Right atrium auricular region (tissue), 2 donors: ENCODE results near the gene PSD. TPM values are rescaled to one million over a fixed set of nuclear protein-coding genes. Genes with fewer than 3 reads are reported as not detected.
"Not testable (repeated sequence)": the region's sequence is repeated elsewhere in the genome, so short reads cannot be mapped to it uniquely, and the experiment has no call there.

Experiments used
- DNase-seq: peaks from one replicate; pipeline ENCODE4 v3.0.0-alpha.2; 2019; ENCODE audit warnings: low spot score
- H3K27ac ChIP-seq, 2 donors: fragments of 200-600 bp; sonication (generic); 1 replicate in 1 of 2; 2 replicates in 1 of 2; pipeline ENCODE4 v1.5.1; 2016 to 2019
- H3K27me3 ChIP-seq, 2 donors: fragments of 200-600 bp; sonication (generic); one replicate each; pipeline versions ENCODE4 v1.5.1 to v1.6.0; 2017 to 2019
- H3K36me3 ChIP-seq: fragments of 200-600 bp; sonication (generic); one replicate; pipeline ENCODE4 v1.5.1; 2016
- H3K4me1 ChIP-seq, 2 donors: fragments of 200-600 bp; sonication (generic); one replicate each; pipeline versions ENCODE4 v1.5.1 to v1.6.0; 2017 to 2019
- H3K4me3 ChIP-seq, 2 donors: fragments of 200-600 bp; sonication (generic); 1 replicate in 1 of 2; 2 replicates in 1 of 2; pipeline ENCODE4 v1.5.1; 2017 to 2019; ENCODE audit warnings: mild to moderate bottlenecking in 1 of 2, moderate library complexity in 1 of 2
- H3K9me3 ChIP-seq, 2 donors: fragments of 200-600 bp; sonication (generic); one replicate each; pipeline ENCODE4 v1.5.1; 2019
- total RNA-seq, 2 donors: library from RNA; depleted of rRNA; stranded (reverse); fragments of >200 nt; gene quantifications; one replicate each; pipeline ENCODE4 v1.1.0, GENCODE V29; 2016
- TF ChIP-seq, protein P1 (sequence below), 2 donors: fragments of 200-600 bp; sonication (generic); IDR thresholded peaks; one replicate each; pipeline ENCODE4 v1.5.1; 2019; ENCODE audit warnings: antibody characterized with exemption in 2 of 2

Gene PSD
- total RNA-seq, 2 donors from 2014 or later = 2.2 to 9.7 TPM

- H3K27ac ChIP-seq = no peak overlapping the region
- TF ChIP-seq, protein P1, sequence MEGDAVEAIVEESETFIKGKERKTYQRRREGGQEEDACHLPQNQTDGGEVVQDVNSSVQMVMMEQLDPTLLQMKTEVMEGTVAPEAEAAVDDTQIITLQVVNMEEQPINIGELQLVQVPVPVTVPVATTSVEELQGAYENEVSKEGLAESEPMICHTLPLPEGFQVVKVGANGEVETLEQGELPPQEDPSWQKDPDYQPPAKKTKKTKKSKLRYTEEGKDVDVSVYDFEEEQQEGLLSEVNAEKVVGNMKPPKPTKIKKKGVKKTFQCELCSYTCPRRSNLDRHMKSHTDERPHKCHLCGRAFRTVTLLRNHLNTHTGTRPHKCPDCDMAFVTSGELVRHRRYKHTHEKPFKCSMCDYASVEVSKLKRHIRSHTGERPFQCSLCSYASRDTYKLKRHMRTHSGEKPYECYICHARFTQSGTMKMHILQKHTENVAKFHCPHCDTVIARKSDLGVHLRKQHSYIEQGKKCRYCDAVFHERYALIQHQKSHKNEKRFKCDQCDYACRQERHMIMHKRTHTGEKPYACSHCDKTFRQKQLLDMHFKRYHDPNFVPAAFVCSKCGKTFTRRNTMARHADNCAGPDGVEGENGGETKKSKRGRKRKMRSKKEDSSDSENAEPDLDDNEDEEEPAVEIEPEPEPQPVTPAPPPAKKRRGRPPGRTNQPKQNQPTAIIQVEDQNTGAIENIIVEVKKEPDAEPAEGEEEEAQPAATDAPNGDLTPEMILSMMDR (IDR thresholded peaks at IDR 0.05) = no peak
- peak; percentile 74 for DNase-seq
- H3K4me1 ChIP-seq = peaks cover 0 to 13% of the 10 kb centered on the region in 2 donors
- H3K9me3 ChIP-seq = no peaks in the 10 kb centered on the region
- no peak overlapping the region for H3K4me3 ChIP-seq
- H3K27me3 ChIP-seq = no peaks in the 10 kb centered on the region
- H3K36me3 ChIP-seq = no peaks in the 10 kb centered on the region
These were observed 37.4 kb upstream of the PSD start for GRCh38 chr10:102455893-102456471.

- H3K27ac ChIP-seq, H3K9me3 ChIP-seq, H3K27me3 ChIP-seq, DNase-seq, H3K36me3 ChIP-seq, H3K4me3 ChIP-seq: not testable (repeated sequence)
- H3K4me1 ChIP-seq = peaks cover 0 to 14% of the 10 kb centered on the region in 2 donors
These were observed 36.3 kb upstream of the PSD start for GRCh38 chr10:102454662-102455487.

GRCh38 chr10:102453502-102453901 is 34.9 kb upstream of the PSD start:
- Histone ChIP-seq H3K27me3 (no peaks in the 10 kb centered on the region), H3K27ac (peak overlapping the region; percentile 31 to 46), H3K4me1 (peaks cover 0 to 21% of the 10 kb centered on the region in 2 donors), H3K36me3 (no peaks in the 10 kb centered on the region), H3K4me3 (no peak overlapping the region), H3K9me3 (no peaks in the 10 kb centered on the region)
- TF ChIP-seq, protein P1 (IDR thresholded peaks at IDR 0.05) = no peak
- DNase-seq = no peak

GRCh38 chr10:102452672-102453340 is 34.2 kb upstream of the PSD start:
- H3K27me3 ChIP-seq = no peaks in the 10 kb centered on the region
- H3K27ac ChIP-seq = peak overlapping the region; percentile 39 to 46
- H3K9me3 ChIP-seq = no peaks in the 10 kb centered on the region
- H3K36me3 ChIP-seq = no peaks in the 10 kb centered on the region
- TF ChIP-seq, protein P1 (IDR thresholded peaks at IDR 0.05) = no peak
- peaks cover 0 to 21% of the 10 kb centered on the region in 2 donors for H3K4me1 ChIP-seq
- peak; percentile 79 for DNase-seq
- H3K4me3 ChIP-seq = no peak overlapping the region

GRCh38 chr10:102451105-102451969 is 32.8 kb upstream of the PSD start, which contains the start of gene C10orf95:
Gene C10orf95, minus strand, starts transcription at chr10:102451543. Its CDS starts 450 bp downstream, at chr10:102451093.
- Histone ChIP-seq H3K9me3 (no peaks in the 10 kb centered on the region), H3K4me3 (peak within 1 kb of the TSS; percentile 58 to 69), H3K4me1 (peaks cover 0 to 21% of the 10 kb centered on the region in 2 donors), H3K27me3 (no peaks in the 10 kb centered on the region), H3K36me3 (no peaks in the 10 kb centered on the region), H3K27ac (peak within 1 kb of the TSS; percentile 76 to 82)
- TF ChIP-seq, protein P1 (IDR thresholded peaks at IDR 0.05) = no peak
- no peak for DNase-seq
